Inferior parietal cortex (tissue), 1 donor: ENCODE results near the gene MYADM.

ENCODE experiments used
- DNase-seq: peaks from one replicate; pipeline ENCODE4 v3.0.0-alpha.2; 2016; ENCODE audit errors: extremely low spot score

The MYADM gene

GRCh38 chr19:53885036-53885435, 17.4 kb downstream of the MYADM start:
- DNase-seq = no peak

GRCh38 chr19:53892301-53892980, 24.8 kb downstream of the MYADM start:
- no peak for DNase-seq

- DNase-seq = no peak
These were observed 25.3 kb downstream of the MYADM start for GRCh38 chr19:53892981-53893325.

- DNase-seq = no peak
These were observed 27.0 kb downstream of the MYADM start for GRCh38 chr19:53894707-53895106.

- DNase-seq = no peak
These were observed 29.0 kb downstream of the MYADM start for GRCh38 chr19:53896682-53897081.

- DNase-seq = no peak
These were observed 29.8 kb downstream of the MYADM start for GRCh38 chr19:53897459-53897858.

- DNase-seq = no peak
These were observed 30.5 kb downstream of the MYADM start for GRCh38 chr19:53898166-53898565.

- no peak for DNase-seq
These were observed 31.1 kb downstream of the MYADM start for GRCh38 chr19:53898636-53899341.

GRCh38 chr19:53900191-53900860, 32.6 kb downstream of the MYADM start:
- no peak for DNase-seq

GRCh38 chr19:53903055-53903680, 35.5 kb downstream of the MYADM start:
- DNase-seq = no peak

- no peak for DNase-seq
These were observed 37.2 kb downstream of the MYADM start for GRCh38 chr19:53904909-53905308.

- DNase-seq = no peak
These were observed 38.1 kb downstream of the MYADM start for GRCh38 chr19:53905787-53906186.

GRCh38 chr19:53906211-53907192, 38.8 kb downstream of the MYADM start:
- DNase-seq = peak; percentile 56

- DNase-seq = no peak
These were observed 39.5 kb downstream of the MYADM start for GRCh38 chr19:53907193-53907581.

GRCh38 chr19:53907690-53908089, 40.0 kb downstream of the MYADM start:
- no peak for DNase-seq

GRCh38 chr19:53908106-53908934, 40.6 kb downstream of the MYADM start:
- peak; percentile 88 for DNase-seq

GRCh38 chr19:53908935-53909415, 41.3 kb downstream of the MYADM start, which contains the start of gene CACNG7:
Gene CACNG7 (plus strand): TSS chr19:53909278. CDS start chr19:53912832, 3,554 bp downstream.
- peak; percentile 13 for DNase-seq

- no peak for DNase-seq
These were observed 41.9 kb downstream of the MYADM start for GRCh38 chr19:53909471-53910169.

GRCh38 chr19:53910170-53910518, 42.5 kb downstream of the MYADM start:
- no peak for DNase-seq

- DNase-seq = no peak
These were observed 45.0 kb downstream of the MYADM start for GRCh38 chr19:53912653-53913052.
